Right cardiac atrium (tissue), 5 donors: ENCODE results near the gene RUVBL2. TPM values are rescaled to one million over a fixed set of nuclear protein-coding genes. Genes with fewer than 3 reads are reported as not detected.
"Not testable (repeated sequence)": the region's sequence is repeated elsewhere in the genome, so short reads cannot be mapped to it uniquely, and the experiment has no call there.

ENCODE experiments used
- ATAC-seq, 2 donors: fragments of 200-7000 bp; cut with Tn5 transposase; one replicate each; pipeline versions ENCODE4 v1.8.0 to v1.9.1; 2020; ENCODE audit warnings: moderate library complexity in 2 of 2, mild to moderate bottlenecking in 1 of 2
- DNase-seq, 3 donors: peaks; one replicate each; pipeline ENCODE4 v3.0.0-alpha.2; 2020
- H3K27ac ChIP-seq: one replicate; pipeline ENCODE4 v1.5.1; 2013; ENCODE audit warnings: mild to moderate bottlenecking, low read length, control low read depth, moderate library complexity
- H3K27me3 ChIP-seq: one replicate; pipeline ENCODE4 v1.6.1; 2013; ENCODE audit not compliant: control insufficient read depth, insufficient read depth
- H3K4me1 ChIP-seq: one replicate; pipeline ENCODE4 v1.6.1; 2013; ENCODE audit warnings: low read length; ENCODE audit not compliant: control insufficient read depth, insufficient read depth
- H3K4me3 ChIP-seq: one replicate; pipeline ENCODE4 v1.5.1; 2013; ENCODE audit warnings: low read length, control low read depth
- H3K9me3 ChIP-seq: one replicate; pipeline ENCODE4 v1.6.1; 2013; ENCODE audit warnings: low read length; ENCODE audit not compliant: control insufficient read depth
- WGBS: extraction: QIAGEN DNeasy Blood & Tissue Kit; methylation state at CpG from one replicate; pipeline ENCODE4 v1.1.7; 2013; 5-methylcytosine and 5-hydroxymethylcytosine counted together
- intact Hi-C, 4 donors: fragments of 100-400 bp; cut with DNase I; formaldehyde crosslinking; loops; one replicate each; pipeline versions ENCODE4 v1.11.0 to v1.14.0; 2022 to 2023
- microRNA-seq, 2 donors: library from miRNA; unstranded; fragments of <30 nt; microRNA quantifications; one replicate each; pipeline ENCODE4 v1.2.0, GENCODE V29; 2020 to 2021
- polyA plus RNA-seq: library from polyadenylated mRNA; stranded (reverse); fragments of 200-250 nt; gene quantifications from one replicate; pipeline ENCODE4 v1.2.3, GENCODE V29; 2013
- total RNA-seq, 4 donors: library from RNA; stranded (reverse); fragmentation: NEBNext Ultra II Directional; extraction: Animal tissue kit (Norgen Biotek cat#: 25700); gene quantifications; one replicate each; pipeline ENCODE4 v1.2.1, GENCODE V29; 2021
- donor health status: healthy with polysubstance abuse.
- donor health status: DM: no; HTN: yes; CAD: no.
- donor health status: DM: no; HTN: no; CAD: no.
- donor health status: DM: no; HTN: yes; CAD: no; lungs with severe emphysema.
- donor health status: DM: yes; HTN: yes; CAD: no.

RUVBL2 gene
- total and polyA plus RNA-seq, 5 donors: 39.4 to 54.5 (median 46.6) TPM

DNA sequence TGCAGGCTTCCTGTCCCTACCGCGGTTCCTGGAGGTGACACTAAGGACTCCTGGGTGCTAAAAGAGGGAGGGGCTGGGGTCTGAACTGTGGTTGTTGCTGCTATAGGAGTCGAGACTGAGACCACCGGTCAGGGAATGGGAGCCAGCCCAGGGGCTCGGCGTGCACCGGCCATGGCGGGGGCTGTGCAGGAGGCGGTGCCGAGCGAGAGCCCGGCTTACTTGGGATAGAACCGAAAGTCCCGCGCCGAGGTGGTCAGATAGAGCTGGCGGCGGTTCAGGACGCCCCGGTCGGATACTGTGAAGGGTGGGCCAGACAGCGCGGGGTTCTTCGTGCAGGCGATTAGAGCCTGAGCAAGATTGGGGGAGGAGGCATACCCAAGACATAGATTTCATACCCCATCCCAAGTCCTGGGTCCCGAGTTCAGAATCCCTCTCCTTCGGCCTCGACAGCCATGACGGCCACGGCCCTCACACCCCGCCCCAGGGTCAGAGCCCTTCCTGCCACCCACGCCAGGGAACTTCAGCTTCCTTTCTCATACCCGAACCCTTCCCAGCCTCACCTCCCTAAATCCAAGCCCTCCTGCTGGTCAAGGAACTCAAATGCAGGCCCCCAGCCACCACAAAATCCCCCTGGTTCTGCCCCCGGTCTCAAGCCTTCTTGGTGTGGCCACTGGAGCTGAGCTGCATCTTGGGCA is 63.4 kb downstream of the RUVBL2 start:
- peak overlapping the region; percentile 49 for H3K4me3 ChIP-seq
- intact Hi-C loops, H3K27me3 ChIP-seq, DNase-seq, H3K4me1 ChIP-seq, H3K27ac ChIP-seq, H3K9me3 ChIP-seq: not testable (repeated sequence)
- WGBS: 3% methylated on average over 34 of the region's 34 CpGs
- ATAC-seq: peak; percentile 10 to 45

DNA sequence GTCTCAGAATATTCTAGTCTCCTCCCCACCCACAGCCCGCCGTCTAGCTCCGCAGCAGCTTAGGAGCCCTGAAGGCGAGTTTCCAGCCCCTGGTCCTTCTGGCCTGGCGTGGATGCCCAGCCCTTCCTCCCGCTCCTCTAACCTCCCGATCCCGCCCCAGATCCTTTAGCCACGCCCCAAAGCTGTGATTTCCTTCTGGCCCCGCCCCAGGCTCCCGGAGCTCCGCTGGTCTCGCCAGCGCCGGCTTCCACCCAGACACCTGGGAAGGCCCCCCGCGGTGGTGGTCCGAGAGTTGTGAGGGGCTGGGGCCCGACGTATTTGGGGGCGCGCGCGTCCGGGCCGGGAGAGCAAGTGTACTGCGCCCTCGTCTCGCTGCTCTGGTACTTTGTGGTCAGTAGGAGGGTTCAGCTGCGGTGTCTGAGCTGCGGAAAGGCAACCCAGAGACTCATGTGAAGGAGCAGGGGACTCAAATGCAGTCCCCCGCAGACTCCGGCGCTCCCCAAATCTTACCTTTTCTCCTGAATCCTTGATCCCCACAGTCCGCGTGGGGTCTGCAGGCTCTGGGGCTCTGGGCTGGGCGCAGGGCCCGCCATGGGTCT is 64.0 kb downstream of the RUVBL2 start, which contains the start of gene CGB7:
CGB7 (minus strand) TSS at position 114 of the 599 bp plus-strand sequence. CDS start 2,374 bp downstream, outside the sequence.
- Histone ChIP-seq H3K27ac (no peak within 1 kb of the TSS), H3K9me3 (no peaks in the 10 kb centered on the region), H3K27me3 (no peaks in the 10 kb centered on the region), H3K4me1 (no peaks in the 10 kb centered on the region), H3K4me3 (peak within 1 kb of the TSS; percentile 49)
- DNase-seq: peak; percentile 79 to 90 (median 90)
- ATAC-seq: peak; percentile 80 to 87
- intact Hi-C loops: no loop called here
- 4% methylated on average over 38 of the region's 38 CpGs for WGBS

DNA sequence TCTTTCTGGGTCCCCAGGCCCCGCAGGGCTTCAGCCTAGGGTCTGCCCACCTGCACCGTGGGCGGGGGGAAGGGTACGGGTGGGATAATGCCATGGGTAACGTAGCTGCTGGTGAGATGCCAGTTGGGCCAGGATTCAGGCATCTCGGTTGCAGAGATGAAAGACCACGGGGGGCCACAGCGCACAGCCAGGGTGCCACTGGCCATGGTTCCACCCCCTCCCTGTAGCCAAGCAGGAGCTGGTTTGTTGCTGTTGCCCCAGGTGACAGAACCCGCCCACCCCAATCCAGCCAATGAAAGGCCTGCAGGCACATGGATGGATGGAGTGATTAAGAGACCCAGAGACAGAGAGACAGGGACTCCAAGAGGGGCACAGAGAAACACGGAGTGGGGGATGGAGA is 64.9 kb downstream of the RUVBL2 start:
- no peak overlapping the region for H3K27ac ChIP-seq
- no peak for DNase-seq
- H3K4me1 ChIP-seq: no peaks in the 10 kb centered on the region
- H3K4me3 ChIP-seq: no peak overlapping the region
- H3K9me3 ChIP-seq: no peaks in the 10 kb centered on the region
- no peak for ATAC-seq
- no peaks in the 10 kb centered on the region for H3K27me3 ChIP-seq
- intact Hi-C loops: no loop called here
- WGBS: 51% methylated on average over 10 of the region's 10 CpGs

DNA sequence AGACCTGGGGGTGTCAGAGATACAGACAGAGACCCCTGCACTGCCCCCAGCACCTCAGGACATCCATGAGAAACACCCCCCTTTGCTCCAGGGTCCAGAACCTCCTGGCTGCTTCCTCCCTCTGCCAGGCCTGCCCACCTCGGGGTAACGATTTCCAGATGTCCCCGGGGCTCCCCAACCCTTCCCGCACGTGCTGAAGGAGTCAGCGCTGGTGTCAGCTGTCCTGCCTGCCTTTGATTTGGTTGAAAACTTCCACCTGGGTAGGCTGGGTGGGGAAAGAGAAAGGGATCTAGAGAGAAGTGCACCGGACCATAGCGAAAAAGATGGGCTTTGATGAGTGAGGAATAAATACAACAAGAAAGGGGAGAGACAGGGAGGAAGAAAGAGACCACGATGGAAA is 65.4 kb downstream of the RUVBL2 start:
- H3K9me3 ChIP-seq: no peaks in the 10 kb centered on the region
- WGBS: 56% methylated on average over 9 of the region's 9 CpGs
- no peaks in the 10 kb centered on the region for H3K4me1 ChIP-seq
- DNase-seq (no peak), ATAC-seq (no peak)
- no peaks in the 10 kb centered on the region for H3K27me3 ChIP-seq
- H3K27ac ChIP-seq: no peak overlapping the region
- no peak overlapping the region for H3K4me3 ChIP-seq
- intact Hi-C loops: no loop called here

DNA sequence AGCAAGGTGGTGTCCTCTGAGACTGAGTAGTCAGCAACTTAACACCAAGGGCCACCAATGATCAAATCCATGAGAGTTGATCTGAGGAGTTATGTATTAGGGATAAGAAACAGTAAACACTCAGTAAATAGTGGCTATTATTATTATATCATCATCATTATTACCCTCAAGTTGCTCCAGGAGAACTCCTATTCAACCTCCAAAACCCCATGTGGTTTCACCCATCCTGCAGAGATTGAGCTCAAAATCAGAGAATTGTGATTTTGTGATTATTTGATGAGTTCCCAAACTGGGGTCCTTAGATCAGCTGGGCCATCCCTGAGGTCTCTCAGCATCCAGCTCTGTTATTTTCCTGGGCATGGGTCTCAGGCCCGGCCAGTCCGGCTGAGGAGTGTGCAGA is 67.3 kb downstream of the RUVBL2 start:
- no peak overlapping the region for H3K27ac ChIP-seq
- intact Hi-C loops: no loop called here
- DNase-seq (no peak), ATAC-seq (no peak)
- no peak overlapping the region for H3K4me3 ChIP-seq
- WGBS: 96% methylated on average over 2 of the region's 2 CpGs
- H3K27me3 ChIP-seq: no peaks in the 10 kb centered on the region
- H3K4me1 ChIP-seq: no peaks in the 10 kb centered on the region
- no peaks in the 10 kb centered on the region for H3K9me3 ChIP-seq

DNA sequence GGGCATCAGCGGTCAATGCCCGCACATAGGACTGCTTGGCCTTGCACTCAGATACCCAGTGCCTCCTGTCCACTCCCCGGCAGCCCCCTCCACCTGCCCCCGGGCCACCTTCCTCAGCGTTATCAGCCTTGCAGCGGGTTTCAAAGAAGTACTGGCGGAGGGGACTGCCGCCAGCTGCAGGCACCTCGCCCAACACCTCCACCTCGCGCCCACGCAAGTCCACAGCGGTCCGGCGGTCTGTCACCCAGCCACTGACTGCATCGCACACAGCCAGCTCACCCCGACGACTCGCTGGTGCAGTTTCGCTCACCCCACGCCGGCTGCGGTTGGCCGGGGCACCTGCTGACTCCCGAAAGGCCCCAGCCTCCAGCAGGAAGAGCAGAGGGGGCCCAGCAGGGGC is 67.8 kb downstream of the RUVBL2 start:
- no peak for DNase-seq
- Histone ChIP-seq H3K27me3 (no peaks in the 10 kb centered on the region), H3K4me3 (no peak overlapping the region), H3K9me3 (no peaks in the 10 kb centered on the region), H3K4me1 (no peaks in the 10 kb centered on the region), H3K27ac (no peak overlapping the region)
- intact Hi-C loops: no loop called here
- no peak for ATAC-seq
- 72% methylated on average over 25 of the region's 25 CpGs for WGBS

DNA sequence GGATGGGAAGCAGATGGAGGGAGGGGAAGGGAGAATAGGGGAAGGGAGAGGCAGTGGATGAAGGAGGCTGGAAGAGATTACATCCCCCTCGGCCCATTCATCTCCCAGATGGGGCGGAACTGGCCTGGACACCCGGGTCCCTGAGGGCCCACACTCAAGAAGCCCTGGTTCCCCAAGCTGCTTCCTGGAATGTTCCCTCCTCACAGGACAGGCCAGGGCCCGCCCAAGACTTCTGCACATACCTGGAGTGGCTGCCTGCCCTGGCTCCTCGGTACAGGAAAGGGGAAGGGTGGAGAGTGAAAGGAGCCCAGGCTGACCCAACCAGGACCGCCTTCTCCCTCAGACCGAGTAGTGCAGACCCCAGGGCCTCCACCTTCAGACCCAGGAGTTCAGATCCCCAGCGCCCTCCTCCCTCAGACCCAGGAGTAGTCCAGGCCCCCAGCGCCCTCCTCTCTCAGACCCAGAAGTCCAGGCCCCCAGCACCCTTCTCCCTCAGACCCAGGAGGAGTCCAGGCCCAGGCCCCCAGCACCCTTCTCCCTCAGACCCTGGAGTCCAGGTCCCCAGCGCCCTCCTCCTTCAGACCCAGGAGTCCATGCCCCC is 70.4 kb downstream of the RUVBL2 start:
- H3K4me3 ChIP-seq: no peak overlapping the region
- no peaks in the 10 kb centered on the region for H3K9me3 ChIP-seq
- DNase-seq: no peak
- no peaks in the 10 kb centered on the region for H3K4me1 ChIP-seq
- peak in 1 of 2 donors; percentile 6 for ATAC-seq
- no peak overlapping the region for H3K27ac ChIP-seq
- WGBS: 55% methylated on average over 10 of the region's 10 CpGs
- H3K27me3 ChIP-seq: no peaks in the 10 kb centered on the region
- intact Hi-C loops: no loop called here

DNA sequence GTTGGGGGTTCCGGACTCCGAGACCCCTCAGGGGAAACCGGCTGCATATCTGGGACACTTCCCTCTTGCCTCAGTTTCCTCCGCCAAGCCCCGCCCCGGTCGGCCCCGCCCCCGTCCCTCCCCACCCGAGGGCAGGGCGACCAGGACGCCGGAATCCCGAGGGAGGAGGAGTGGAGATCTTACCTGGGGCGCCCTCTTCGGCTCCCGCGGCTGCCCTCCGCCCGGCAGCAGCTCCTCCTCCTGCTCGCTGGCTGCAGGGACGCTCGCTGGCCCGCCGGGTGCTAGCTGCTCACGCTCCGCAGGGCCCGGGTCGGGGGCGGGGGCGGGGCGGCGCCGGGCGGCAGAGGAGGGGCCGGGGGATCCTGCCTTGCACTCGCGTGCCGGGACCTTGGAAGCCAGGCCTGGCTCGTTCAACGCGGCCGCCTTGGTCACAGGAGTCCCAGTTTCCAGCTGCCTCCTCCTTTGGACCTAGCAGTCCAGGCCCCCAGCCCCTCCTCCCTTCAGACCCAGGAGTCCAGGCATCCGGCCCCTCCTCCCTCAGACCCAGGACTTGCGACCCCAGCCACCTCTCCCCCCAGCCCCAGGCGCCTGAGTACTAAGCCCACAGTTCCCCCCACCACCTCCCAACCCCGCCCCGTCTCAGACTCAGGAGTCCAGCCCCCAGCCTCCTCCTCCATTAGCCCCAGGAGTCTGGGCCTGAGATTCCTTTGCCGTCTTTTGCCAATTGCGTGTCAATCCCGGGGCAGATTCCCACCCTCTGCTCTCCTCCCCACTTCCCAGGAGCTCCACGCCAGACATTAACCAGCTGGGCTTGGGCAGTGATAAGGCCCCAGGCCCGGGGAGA is 71.3 kb downstream of the RUVBL2 start, which contains the start of gene NTF4:
NTF4 (minus strand) TSS at position 51 of the 844 bp plus-strand sequence. CDS start 2,821 bp downstream, outside the sequence.
- DNase-seq (peak; percentile 28 to 75 (median 64)), ATAC-seq (peak; percentile 47 to 56)
- Histone ChIP-seq H3K27me3 (no peaks in the 10 kb centered on the region), H3K9me3 (no peaks in the 10 kb centered on the region), H3K4me1 (no peaks in the 10 kb centered on the region), H3K4me3 (peak within 1 kb of the TSS; percentile 40), H3K27ac (peak within 1 kb of the TSS; percentile 43)
- 3% methylated on average over 53 of the region's 53 CpGs for WGBS
- intact Hi-C loops: no loop called here

Small RNA genes within 50 kb of the gene (microRNA-seq; reads per million reads assigned to microRNA genes)
- 0 reads per million in 2 donors for gene MIR6798

Other genes with a start within 250 kb of the RUVBL2 start
- under 1 TPM; 0.18 to 0.54 (median 0.38) TPM for gene IZUMO1, start 247.0 kb upstream of the RUVBL2 start, total RNA-seq
- gene IZUMO1, start 247.0 kb upstream of the RUVBL2 start, polyA plus RNA-seq: 0.34 TPM
- 1 to 10 TPM; 2.2 to 4.0 (median 2.6) TPM for gene FUT1, start 241.2 kb upstream of the RUVBL2 start, total RNA-seq
- gene FUT1, start 241.2 kb upstream of the RUVBL2 start, polyA plus RNA-seq: 3.0 TPM
- gene FGF21, start 238.4 kb upstream of the RUVBL2 start, total RNA-seq: not detected
- not detected for gene FGF21, start 238.4 kb upstream of the RUVBL2 start, polyA plus RNA-seq
- gene BCAT2, start 182.9 kb upstream of the RUVBL2 start, total RNA-seq: 10 to 100 TPM; 24.6 to 46.7 (median 37.9) TPM
- gene BCAT2, start 182.9 kb upstream of the RUVBL2 start, polyA plus RNA-seq: 39.7 TPM
- 1 to 10 TPM; 4.0 to 7.6 (median 5.5) TPM for gene HSD17B14, start 157.4 kb upstream of the RUVBL2 start, total RNA-seq
- 4.0 TPM for gene HSD17B14, start 157.4 kb upstream of the RUVBL2 start, polyA plus RNA-seq
- gene PLEKHA4, start 125.3 kb upstream of the RUVBL2 start, total RNA-seq: 10 to 100 TPM; 37.4 to 50.2 (median 44.0) TPM
- gene PLEKHA4, start 125.3 kb upstream of the RUVBL2 start, polyA plus RNA-seq: 32.0 TPM
- 10 to 100 TPM; 60.8 to 80.2 (median 70.9) TPM for gene PPP1R15A, start 121.5 kb upstream of the RUVBL2 start, total RNA-seq
- 156 TPM for gene PPP1R15A, start 121.5 kb upstream of the RUVBL2 start, polyA plus RNA-seq
- gene TULP2, start 95.1 kb upstream of the RUVBL2 start, total RNA-seq: 1 to 10 TPM in 1 of 4 donors, under 1 TPM in 2, not detected in 1; 0.40 to 1.4 (median 0.46) TPM
- gene TULP2, start 95.1 kb upstream of the RUVBL2 start, polyA plus RNA-seq: 0.07 TPM
- gene NUCB1, start 93.6 kb upstream of the RUVBL2 start, total RNA-seq: 100 to 1,000 TPM; 275 to 327 (median 307) TPM
- 213 TPM for gene NUCB1, start 93.6 kb upstream of the RUVBL2 start, polyA plus RNA-seq
- under 1 TPM in 1 of 4 donors, not detected in 3; 0.31 TPM for gene DHDH, start 60.2 kb upstream of the RUVBL2 start, total RNA-seq
- gene DHDH, start 60.2 kb upstream of the RUVBL2 start, polyA plus RNA-seq: not detected
- gene BAX, start 39.0 kb upstream of the RUVBL2 start, total RNA-seq: 10 to 100 TPM; 23.8 to 34.6 (median 30.4) TPM
- 24.4 TPM for gene BAX, start 39.0 kb upstream of the RUVBL2 start, polyA plus RNA-seq
- 1,000 to 10,000 TPM; 1,459 to 1,840 (median 1,541) TPM for gene FTL, start 28.6 kb upstream of the RUVBL2 start, total RNA-seq
- gene FTL, start 28.6 kb upstream of the RUVBL2 start, polyA plus RNA-seq: 1,675 TPM
- gene GYS1, start 578 bp upstream of the RUVBL2 start, total RNA-seq: 10 to 100 TPM; 62.7 to 95.9 (median 89.0) TPM
- gene GYS1, start 578 bp upstream of the RUVBL2 start, polyA plus RNA-seq: 61.4 TPM
- not detected for gene LHB, start 23.2 kb downstream of the RUVBL2 start, total RNA-seq
- gene LHB, start 23.2 kb downstream of the RUVBL2 start, polyA plus RNA-seq: not detected
- not detected for gene CGB3, start 30.4 kb downstream of the RUVBL2 start, total RNA-seq
- not detected for gene CGB3, start 30.4 kb downstream of the RUVBL2 start, polyA plus RNA-seq
- not detected for gene CGB2, start 38.0 kb downstream of the RUVBL2 start, total RNA-seq
- not detected for gene CGB2, start 38.0 kb downstream of the RUVBL2 start, polyA plus RNA-seq
- not detected for gene CGB1, start 43.0 kb downstream of the RUVBL2 start, total RNA-seq
- gene CGB1, start 43.0 kb downstream of the RUVBL2 start, polyA plus RNA-seq: not detected
- not detected for gene CGB5, start 50.0 kb downstream of the RUVBL2 start, total RNA-seq
- not detected for gene CGB5, start 50.0 kb downstream of the RUVBL2 start, polyA plus RNA-seq
- not detected for gene CGB8, start 55.2 kb downstream of the RUVBL2 start, total RNA-seq
- gene CGB8, start 55.2 kb downstream of the RUVBL2 start, polyA plus RNA-seq: not detected
- under 1 TPM in 1 of 4 donors, not detected in 3; 0.26 TPM for gene CGB7, start 63.9 kb downstream of the RUVBL2 start, total RNA-seq
- gene CGB7, start 63.9 kb downstream of the RUVBL2 start, polyA plus RNA-seq: 0.07 TPM
- gene NTF4, start 70.9 kb downstream of the RUVBL2 start, total RNA-seq: under 1 TPM in 3 of 4 donors, not detected in 1; 0.37 to 0.53 (median 0.41) TPM
- 2.2 TPM for gene NTF4, start 70.9 kb downstream of the RUVBL2 start, polyA plus RNA-seq
- 1 to 10 TPM; 1.2 to 1.5 (median 1.4) TPM for gene KCNA7, start 78.8 kb downstream of the RUVBL2 start, total RNA-seq
- 2.8 TPM for gene KCNA7, start 78.8 kb downstream of the RUVBL2 start, polyA plus RNA-seq
- gene SNRNP70, start 91.6 kb downstream of the RUVBL2 start, total RNA-seq: 100 to 1,000 TPM; 117 to 146 (median 132) TPM
- 144 TPM for gene SNRNP70, start 91.6 kb downstream of the RUVBL2 start, polyA plus RNA-seq
- gene LIN7B, start 120.5 kb downstream of the RUVBL2 start, total RNA-seq: 10 to 100 TPM; 18.0 to 23.6 (median 19.7) TPM
- 33.4 TPM for gene LIN7B, start 120.5 kb downstream of the RUVBL2 start, polyA plus RNA-seq
- gene C19orf73, start 125.3 kb downstream of the RUVBL2 start, total RNA-seq: 1 to 10 TPM; 1.2 to 2.1 (median 1.7) TPM
- 3.3 TPM for gene C19orf73, start 125.3 kb downstream of the RUVBL2 start, polyA plus RNA-seq
- 10 to 100 TPM in 3 of 4 donors, 1 to 10 TPM in 1; 9.5 to 11.9 (median 10.9) TPM for gene PPFIA3, start 125.7 kb downstream of the RUVBL2 start, total RNA-seq
- gene PPFIA3, start 125.7 kb downstream of the RUVBL2 start, polyA plus RNA-seq: 13.2 TPM
- 100 to 1,000 TPM; 505 to 682 (median 577) TPM for gene HRC, start 161.5 kb downstream of the RUVBL2 start, total RNA-seq
- 712 TPM for gene HRC, start 161.5 kb downstream of the RUVBL2 start, polyA plus RNA-seq
- 10 to 100 TPM; 28.3 to 36.4 (median 33.6) TPM for gene TRPM4, start 163.9 kb downstream of the RUVBL2 start, total RNA-seq
- gene TRPM4, start 163.9 kb downstream of the RUVBL2 start, polyA plus RNA-seq: 32.5 TPM